ENCODE data around the gene RFX8.

GRCh38 chr2:101420623-101421022 is 54.3 kb downstream of the RFX8 start:
- TF ChIP-seq CTCF (IDR thresholded peaks at IDR 0.05; ENCODE audit: low read depth, low read length, poor library complexity, severe bottlenecking) (no peak), EZH2phosphoT487 (IDR thresholded peaks at IDR 0.05; ENCODE audit: borderline replicate concordance, low read length) (no peak)

Data from DOHH2 (cell line).